ENCODE results near the gene GLRB.

DNA sequence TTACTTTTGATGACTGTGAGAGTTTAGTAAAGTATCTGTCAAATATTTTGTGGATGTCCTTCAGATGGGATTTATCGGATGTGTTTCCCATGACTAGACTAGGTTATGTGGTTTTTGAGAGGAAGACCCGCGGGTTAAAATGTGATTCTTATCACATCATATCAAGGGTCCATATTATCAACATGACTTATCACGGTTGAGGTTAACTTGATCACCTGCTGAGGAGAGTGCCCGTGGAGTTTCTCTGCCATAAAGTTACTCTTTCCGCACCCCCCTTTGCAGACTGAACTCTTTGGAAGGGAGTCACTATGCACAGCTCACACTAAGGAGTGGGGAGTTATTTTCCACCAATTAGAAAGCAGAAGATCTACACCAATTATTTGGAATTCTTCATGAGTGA is 38.7 kb downstream of the GLRB start:
- TF ChIP-seq CTCF (IDR thresholded peaks at IDR 0.05 in 4 of 5, conservative IDR thresholded peaks at IDR 0.05 in 1 of 5) (no peak), POLR2A (IDR thresholded peaks at IDR 0.05) (no peak)
